ENCODE data around the gene SLC12A2.

DNA sequence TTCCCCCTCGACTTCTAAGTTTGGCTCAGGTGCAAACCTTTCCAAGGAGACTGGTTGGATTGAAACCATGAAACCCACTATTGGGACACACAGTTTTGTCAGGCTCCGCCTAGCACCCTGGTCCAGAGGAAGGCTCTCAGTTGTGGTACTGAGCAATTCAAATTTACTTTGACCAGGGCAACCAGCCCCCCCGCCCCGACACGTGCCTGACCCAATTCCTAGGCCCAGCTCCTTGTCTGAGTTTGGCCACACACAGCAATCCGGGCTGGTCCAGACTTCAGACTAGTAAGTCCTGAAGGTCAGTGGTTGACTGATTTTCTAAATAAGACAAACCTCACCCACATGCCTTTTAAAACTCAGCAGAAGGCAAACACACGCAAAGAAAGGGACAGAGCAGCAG lies 132.7 kb downstream of the SLC12A2 start:
- TF ChIP-seq, protein P1, sequence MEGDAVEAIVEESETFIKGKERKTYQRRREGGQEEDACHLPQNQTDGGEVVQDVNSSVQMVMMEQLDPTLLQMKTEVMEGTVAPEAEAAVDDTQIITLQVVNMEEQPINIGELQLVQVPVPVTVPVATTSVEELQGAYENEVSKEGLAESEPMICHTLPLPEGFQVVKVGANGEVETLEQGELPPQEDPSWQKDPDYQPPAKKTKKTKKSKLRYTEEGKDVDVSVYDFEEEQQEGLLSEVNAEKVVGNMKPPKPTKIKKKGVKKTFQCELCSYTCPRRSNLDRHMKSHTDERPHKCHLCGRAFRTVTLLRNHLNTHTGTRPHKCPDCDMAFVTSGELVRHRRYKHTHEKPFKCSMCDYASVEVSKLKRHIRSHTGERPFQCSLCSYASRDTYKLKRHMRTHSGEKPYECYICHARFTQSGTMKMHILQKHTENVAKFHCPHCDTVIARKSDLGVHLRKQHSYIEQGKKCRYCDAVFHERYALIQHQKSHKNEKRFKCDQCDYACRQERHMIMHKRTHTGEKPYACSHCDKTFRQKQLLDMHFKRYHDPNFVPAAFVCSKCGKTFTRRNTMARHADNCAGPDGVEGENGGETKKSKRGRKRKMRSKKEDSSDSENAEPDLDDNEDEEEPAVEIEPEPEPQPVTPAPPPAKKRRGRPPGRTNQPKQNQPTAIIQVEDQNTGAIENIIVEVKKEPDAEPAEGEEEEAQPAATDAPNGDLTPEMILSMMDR (IDR thresholded peaks at IDR 0.05) = no peak
- TF ChIP-seq, protein P2, sequence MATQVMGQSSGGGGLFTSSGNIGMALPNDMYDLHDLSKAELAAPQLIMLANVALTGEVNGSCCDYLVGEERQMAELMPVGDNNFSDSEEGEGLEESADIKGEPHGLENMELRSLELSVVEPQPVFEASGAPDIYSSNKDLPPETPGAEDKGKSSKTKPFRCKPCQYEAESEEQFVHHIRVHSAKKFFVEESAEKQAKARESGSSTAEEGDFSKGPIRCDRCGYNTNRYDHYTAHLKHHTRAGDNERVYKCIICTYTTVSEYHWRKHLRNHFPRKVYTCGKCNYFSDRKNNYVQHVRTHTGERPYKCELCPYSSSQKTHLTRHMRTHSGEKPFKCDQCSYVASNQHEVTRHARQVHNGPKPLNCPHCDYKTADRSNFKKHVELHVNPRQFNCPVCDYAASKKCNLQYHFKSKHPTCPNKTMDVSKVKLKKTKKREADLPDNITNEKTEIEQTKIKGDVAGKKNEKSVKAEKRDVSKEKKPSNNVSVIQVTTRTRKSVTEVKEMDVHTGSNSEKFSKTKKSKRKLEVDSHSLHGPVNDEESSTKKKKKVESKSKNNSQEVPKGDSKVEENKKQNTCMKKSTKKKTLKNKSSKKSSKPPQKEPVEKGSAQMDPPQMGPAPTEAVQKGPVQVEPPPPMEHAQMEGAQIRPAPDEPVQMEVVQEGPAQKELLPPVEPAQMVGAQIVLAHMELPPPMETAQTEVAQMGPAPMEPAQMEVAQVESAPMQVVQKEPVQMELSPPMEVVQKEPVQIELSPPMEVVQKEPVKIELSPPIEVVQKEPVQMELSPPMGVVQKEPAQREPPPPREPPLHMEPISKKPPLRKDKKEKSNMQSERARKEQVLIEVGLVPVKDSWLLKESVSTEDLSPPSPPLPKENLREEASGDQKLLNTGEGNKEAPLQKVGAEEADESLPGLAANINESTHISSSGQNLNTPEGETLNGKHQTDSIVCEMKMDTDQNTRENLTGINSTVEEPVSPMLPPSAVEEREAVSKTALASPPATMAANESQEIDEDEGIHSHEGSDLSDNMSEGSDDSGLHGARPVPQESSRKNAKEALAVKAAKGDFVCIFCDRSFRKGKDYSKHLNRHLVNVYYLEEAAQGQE (IDR thresholded peaks at IDR 0.05; ENCODE audit: insufficient read depth in 1 of 2, low read depth in 2 of 2, low read length in 1 of 2) = no peak

Measured in Panc1 (cell line).